Measurements from ENCODE around the gene ANKIB1.
"Not testable (repeated sequence)": the region's sequence is repeated elsewhere in the genome, so short reads cannot be mapped to it uniquely, and the experiment has no call there.

The ANKIB1 gene

DNA sequence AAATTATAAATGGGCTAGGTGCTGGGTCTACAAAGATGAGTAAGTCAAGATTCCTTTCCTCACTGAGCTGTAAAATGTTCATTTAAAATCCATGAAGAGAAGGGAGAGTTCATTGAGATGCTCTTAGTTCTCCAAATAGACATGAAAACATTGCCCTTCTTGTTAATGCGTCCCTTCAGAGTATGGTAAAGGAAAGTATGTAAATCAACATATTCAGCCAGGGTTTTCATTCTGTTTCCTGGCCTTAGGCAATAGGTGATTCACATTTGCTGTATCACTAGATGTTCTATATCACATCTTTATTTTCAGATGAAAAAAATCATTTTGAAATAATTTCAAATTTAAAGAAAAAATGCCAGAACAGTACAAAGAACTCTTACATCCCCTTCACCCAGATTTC lies 5.4 kb downstream of the ANKIB1 start:
- peaks cover 7% of the 10 kb centered on the region for H3K36me3 Mint-ChIP-seq (ENCODE audit: low read depth)

DNA sequence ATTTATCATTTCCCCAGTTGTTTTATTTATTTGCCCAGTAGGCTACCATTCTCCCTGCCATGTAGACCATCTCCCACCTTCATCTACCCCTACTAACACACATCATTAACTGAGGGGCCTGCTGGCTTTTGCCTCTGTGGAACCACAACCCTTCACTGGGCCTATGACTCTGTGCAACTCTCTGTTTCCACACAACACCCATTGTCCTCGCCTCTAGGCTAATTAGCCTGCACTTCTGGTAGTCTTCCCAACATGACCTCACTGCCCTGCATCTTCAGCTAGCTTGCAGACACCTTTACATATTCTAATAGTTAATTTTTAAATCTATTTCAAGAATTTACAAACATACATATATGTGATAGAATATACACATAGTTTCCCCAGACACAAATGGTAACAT lies 7.5 kb downstream of the ANKIB1 start:
- Mint-ChIP-seq H3K27ac (no peak overlapping the region), H3K9me3 (peaks cover 8% of the 10 kb centered on the region), H3K27me3 (no peaks in the 10 kb centered on the region), H3K4me3 (no peak overlapping the region), H3K36me3 (ENCODE audit: low read depth) (peaks cover 7% of the 10 kb centered on the region), H3K4me1 (ENCODE audit: low read depth) (peaks cover 8% of the 10 kb centered on the region)
- intact Hi-C loops (cut with micrococcal nuclease) = no loop called here

More for the DNA sequence above, 5.4 kb downstream of the ANKIB1 start:
- no peaks in the 10 kb centered on the region for H3K27me3 Mint-ChIP-seq
- H3K4me1 Mint-ChIP-seq (ENCODE audit: low read depth) = peaks cover 23% of the 10 kb centered on the region
- H3K4me3 Mint-ChIP-seq = no peak overlapping the region
- peaks cover 8% of the 10 kb centered on the region for H3K9me3 Mint-ChIP-seq
- H3K27ac Mint-ChIP-seq = no peak overlapping the region
- intact Hi-C loops (cut with micrococcal nuclease) = no loop called here

DNA sequence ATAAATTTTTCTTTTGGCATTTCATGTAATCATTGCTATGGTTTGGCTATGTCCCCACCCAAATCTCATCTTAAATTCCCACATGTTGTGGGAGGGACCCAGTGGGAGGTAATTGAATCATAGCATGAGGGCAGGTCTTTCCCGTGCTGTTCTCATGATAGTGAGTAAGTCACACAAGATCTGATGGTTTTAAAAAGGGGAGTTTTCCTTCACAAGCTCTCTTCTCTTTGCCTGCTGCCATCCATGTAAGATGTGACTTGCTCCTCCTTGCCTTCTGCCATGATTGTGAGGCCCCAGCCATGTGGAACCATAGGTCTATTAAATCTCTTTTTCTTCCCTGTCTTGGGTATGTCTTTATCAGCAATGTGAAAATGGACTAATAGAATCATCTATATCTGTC lies 9.0 kb downstream of the ANKIB1 start:
- H3K36me3 Mint-ChIP-seq (ENCODE audit: low read depth); H3K27me3 Mint-ChIP-seq; H3K9me3 Mint-ChIP-seq; H3K27ac Mint-ChIP-seq; H3K4me3 Mint-ChIP-seq; intact Hi-C loops (cut with micrococcal nuclease): not testable (repeated sequence)
- peaks cover 10% of the 10 kb centered on the region for H3K4me1 Mint-ChIP-seq (ENCODE audit: low read depth)

DNA sequence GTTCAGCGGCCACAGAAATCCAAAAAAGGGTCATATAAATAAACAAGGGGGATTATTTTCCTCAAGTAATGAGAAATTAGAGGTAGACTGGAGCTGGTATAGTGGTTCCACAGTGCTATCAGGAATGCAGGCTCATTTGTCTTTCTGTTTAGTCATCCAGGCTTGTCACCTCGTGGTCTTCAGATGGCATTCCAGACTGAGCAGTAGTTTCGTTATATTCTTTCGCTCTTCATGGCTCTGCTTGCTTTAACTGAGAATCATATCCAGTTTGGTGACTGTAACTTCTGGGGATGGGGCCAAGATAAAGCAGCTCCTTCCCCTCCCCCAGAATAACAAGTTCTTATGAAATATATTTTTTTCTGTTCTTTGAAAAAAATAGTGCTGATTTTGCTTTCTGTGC lies 9.5 kb downstream of the ANKIB1 start:
- peaks cover 15% of the 10 kb centered on the region for H3K4me1 Mint-ChIP-seq (ENCODE audit: low read depth)
- H3K36me3 Mint-ChIP-seq (ENCODE audit: low read depth) = peaks cover 13% of the 10 kb centered on the region
- intact Hi-C loops (cut with micrococcal nuclease) = no loop called here
- no peaks in the 10 kb centered on the region for H3K27me3 Mint-ChIP-seq
- peaks cover 11% of the 10 kb centered on the region for H3K9me3 Mint-ChIP-seq
- no peak overlapping the region for H3K4me3 Mint-ChIP-seq
- no peak overlapping the region for H3K27ac Mint-ChIP-seq

DNA sequence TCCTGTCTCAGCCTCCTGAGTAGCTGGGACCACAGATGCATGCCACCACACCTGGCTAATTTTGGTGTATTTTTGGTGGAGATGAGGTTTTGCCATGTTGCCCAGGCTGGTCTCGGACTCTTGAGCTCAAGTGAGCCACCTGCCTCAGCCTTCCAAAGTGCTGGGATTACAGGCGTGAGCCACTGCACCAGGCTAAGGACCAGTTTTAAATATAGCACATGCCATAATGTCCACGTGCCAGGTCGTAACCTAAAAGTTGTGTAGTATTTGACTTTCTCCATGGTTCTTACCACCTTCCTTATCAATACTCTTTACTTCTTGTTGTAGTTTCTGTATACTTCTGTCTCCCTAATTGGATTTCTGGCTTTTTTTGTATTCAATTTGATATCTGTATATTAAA lies 13.3 kb downstream of the ANKIB1 start:
- Mint-ChIP-seq H3K4me1 (ENCODE audit: low read depth) (peaks cover 10% of the 10 kb centered on the region), H3K36me3 (ENCODE audit: low read depth) (peaks cover 18% of the 10 kb centered on the region), H3K27me3 (no peaks in the 10 kb centered on the region), H3K9me3 (peaks cover 14% of the 10 kb centered on the region), H3K27ac (no peak overlapping the region), H3K4me3 (no peak overlapping the region)
- intact Hi-C loops (cut with micrococcal nuclease) = no loop called here

DNA sequence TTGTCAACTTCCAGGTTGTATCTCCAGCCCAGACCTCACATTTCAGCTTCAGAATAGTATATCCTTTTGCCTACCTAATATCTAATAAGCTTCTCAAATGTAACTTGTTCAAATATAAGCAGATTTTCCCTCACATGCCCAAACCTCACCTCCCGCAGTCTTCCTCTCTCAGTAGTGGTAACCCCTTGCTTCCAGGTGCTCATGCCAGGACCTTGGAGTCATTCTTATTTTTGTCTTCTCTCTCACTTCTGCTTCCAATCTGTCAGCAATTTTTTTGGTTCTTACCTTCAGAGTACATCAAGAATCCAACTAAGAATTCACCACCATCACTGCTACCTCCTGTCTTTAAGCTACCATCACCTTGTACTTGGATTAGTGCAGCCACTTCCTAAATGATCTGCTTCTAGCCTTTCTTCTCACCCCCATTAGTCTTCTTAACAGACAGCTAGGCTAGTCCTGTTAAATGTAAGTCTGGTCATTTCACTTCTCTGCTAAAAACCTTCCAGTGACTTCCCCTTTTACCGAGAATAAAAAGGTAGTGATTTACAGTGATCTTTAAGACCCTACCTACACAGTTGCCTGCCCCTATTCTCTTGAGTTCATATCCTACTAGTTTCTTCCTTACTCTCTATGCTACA lies 14.0 kb downstream of the ANKIB1 start:
- no peak overlapping the region for H3K4me3 Mint-ChIP-seq
- peaks cover 20% of the 10 kb centered on the region for H3K36me3 Mint-ChIP-seq (ENCODE audit: low read depth)
- H3K27me3 Mint-ChIP-seq = no peaks in the 10 kb centered on the region
- H3K9me3 Mint-ChIP-seq = peaks cover 12% of the 10 kb centered on the region
- no peak overlapping the region for H3K27ac Mint-ChIP-seq
- peaks cover 10% of the 10 kb centered on the region for H3K4me1 Mint-ChIP-seq (ENCODE audit: low read depth)
- intact Hi-C loops (cut with micrococcal nuclease) = no loop called here

DNA sequence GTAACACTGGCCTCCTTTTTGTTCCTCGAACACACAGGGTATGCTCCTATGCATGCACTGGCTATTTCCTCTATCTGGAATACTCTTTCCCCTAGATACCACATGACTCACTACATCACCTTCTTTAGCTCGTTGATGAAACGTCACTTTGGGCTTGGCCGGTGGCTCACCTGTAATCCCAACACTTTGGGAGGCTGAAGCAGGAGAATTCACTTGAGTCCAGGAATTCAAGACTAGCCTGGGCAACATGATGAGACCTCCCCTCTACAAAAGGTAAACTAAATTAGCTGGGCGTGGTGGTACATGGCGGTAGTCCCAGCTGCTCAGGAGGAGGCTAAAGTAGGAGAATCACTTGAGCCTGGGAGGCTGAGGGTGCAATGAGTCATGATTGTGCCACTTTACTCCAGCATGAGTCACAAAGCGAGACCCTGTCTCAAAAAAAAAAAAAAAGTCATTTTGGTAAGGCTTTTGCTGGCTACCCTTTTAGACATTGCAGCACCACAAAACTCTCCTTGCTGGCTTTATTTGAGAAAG lies 14.5 kb downstream of the ANKIB1 start:
- peaks cover 6% of the 10 kb centered on the region for H3K9me3 Mint-ChIP-seq
- peaks cover 10% of the 10 kb centered on the region for H3K4me1 Mint-ChIP-seq (ENCODE audit: low read depth)
- no peak overlapping the region for H3K27ac Mint-ChIP-seq
- intact Hi-C loops (cut with micrococcal nuclease) = no loop called here
- H3K27me3 Mint-ChIP-seq = no peaks in the 10 kb centered on the region
- peaks cover 20% of the 10 kb centered on the region for H3K36me3 Mint-ChIP-seq (ENCODE audit: low read depth)
- H3K4me3 Mint-ChIP-seq = no peak overlapping the region

DNA sequence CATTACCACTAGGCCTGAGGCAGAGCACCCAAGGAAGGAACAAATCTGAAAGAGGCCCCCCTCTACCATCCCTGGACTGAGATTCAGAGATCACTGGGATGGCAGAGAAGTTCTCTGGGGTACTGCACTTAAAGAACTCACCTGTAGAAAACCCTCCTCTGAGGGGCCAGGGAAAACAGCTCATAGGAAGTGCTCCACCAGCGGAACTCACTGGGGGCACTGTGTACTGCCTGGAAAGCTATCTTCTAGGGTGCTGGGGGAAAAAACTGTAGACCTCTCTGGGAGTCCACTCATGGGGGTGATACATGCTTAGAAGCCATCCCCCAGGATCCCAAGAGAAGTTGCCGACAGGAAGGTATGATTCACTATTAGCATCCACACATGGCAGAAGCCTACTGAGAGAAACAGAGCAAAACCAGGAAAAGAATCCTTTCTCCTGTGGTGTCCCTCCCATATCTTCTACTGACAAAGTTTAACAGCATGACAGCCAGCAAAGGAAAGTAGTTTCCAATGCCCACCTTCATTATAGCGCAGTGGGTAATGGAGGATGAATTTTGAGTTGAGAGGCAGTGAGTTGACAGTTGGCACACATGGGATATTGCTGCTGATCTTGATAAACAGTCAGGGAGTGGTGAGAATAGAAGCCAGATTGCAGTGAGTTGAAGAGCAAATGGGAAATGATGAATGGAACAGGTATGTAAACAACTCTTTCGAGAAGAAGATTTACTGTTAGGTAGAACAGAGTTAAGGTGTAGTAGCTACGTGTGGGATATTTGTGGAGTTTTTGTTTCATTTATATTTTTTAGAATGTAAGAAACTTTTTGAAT lies 20.9 kb downstream of the ANKIB1 start:
- Mint-ChIP-seq H3K4me1 (ENCODE audit: low read depth) (no peaks in the 10 kb centered on the region), H3K4me3 (no peak overlapping the region), H3K27me3 (no peaks in the 10 kb centered on the region), H3K36me3 (ENCODE audit: low read depth) (peaks cover 6% of the 10 kb centered on the region), H3K9me3 (no peaks in the 10 kb centered on the region), H3K27ac (no peak overlapping the region)
- intact Hi-C loops (cut with micrococcal nuclease) = no loop called here

DNA sequence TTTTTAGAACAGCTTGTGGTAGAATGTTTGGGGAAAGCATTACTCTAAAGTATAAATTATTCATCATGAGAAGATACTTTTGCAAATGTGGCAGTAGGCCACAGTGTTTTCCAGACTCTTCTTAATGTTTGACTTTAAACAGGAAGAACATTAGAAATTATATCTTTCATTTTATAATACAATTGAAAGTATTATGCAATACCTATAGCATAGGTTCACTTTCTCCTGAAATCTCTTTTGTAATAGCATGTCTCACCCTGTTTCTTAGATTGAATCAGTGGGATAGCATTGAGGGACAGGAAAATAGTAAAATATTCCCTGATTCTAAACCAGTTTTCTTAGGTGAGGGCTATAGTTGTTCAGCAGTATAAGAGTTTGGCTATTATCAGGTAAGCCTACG lies 23.1 kb downstream of the ANKIB1 start:
- Mint-ChIP-seq H3K4me3 (no peak overlapping the region), H3K9me3 (no peaks in the 10 kb centered on the region), H3K27me3 (no peaks in the 10 kb centered on the region), H3K4me1 (ENCODE audit: low read depth) (no peaks in the 10 kb centered on the region), H3K27ac (no peak overlapping the region), H3K36me3 (ENCODE audit: low read depth) (peaks cover 3% of the 10 kb centered on the region)
- intact Hi-C loops (cut with micrococcal nuclease) = no loop called here

DNA sequence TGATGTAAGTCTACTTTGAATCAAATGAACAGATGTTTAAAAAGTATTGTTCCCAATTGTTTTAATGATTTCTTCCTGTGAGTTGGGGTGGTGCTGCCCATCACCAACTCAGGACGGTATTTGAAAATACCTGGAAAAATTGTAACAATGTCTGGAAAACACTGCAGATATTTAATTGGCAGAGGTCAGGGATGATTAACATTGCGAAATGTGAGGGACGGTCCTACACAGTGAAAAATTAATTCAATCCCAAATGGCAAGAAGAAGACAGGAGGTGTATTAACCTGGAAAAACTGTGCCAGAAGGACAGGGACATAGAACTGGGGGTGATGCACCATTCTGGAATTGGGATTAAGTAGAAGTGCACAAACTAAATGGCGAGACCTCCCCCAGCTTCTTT lies 29.6 kb downstream of the ANKIB1 start:
- H3K27ac Mint-ChIP-seq = no peak overlapping the region
- no peak overlapping the region for H3K4me3 Mint-ChIP-seq
- H3K9me3 Mint-ChIP-seq = peaks cover under 1% of the 10 kb centered on the region
- intact Hi-C loops (cut with micrococcal nuclease) = no loop called here
- peaks cover 9% of the 10 kb centered on the region for H3K36me3 Mint-ChIP-seq (ENCODE audit: low read depth)
- no peaks in the 10 kb centered on the region for H3K4me1 Mint-ChIP-seq (ENCODE audit: low read depth)
- H3K27me3 Mint-ChIP-seq = no peaks in the 10 kb centered on the region

DNA sequence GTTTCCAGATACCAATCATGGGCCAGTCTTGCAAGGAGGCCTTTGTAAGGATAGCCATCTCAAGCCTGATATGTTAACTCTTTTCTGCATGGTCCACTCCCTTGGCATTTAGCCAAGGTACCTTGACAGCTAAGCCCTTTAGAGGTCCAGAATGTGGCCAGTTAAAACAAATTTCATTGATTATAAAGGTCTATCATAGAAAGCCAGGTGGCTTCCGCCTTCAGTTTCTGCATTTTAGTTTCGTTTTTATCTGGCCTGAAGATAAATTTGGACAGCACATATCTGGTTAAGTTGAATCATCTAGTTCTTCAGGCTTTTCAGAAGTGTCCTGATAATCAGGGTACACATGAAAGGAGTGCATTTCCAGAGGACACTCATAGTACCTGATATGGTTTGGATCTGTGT lies 30.7 kb downstream of the ANKIB1 start:
- H3K9me3 Mint-ChIP-seq = peaks cover 9% of the 10 kb centered on the region
- no peak overlapping the region for H3K27ac Mint-ChIP-seq
- no peaks in the 10 kb centered on the region for H3K27me3 Mint-ChIP-seq
- H3K4me3 Mint-ChIP-seq = no peak overlapping the region
- intact Hi-C loops (cut with micrococcal nuclease) = no loop called here
- H3K4me1 Mint-ChIP-seq (ENCODE audit: low read depth) = no peaks in the 10 kb centered on the region
- peaks cover 16% of the 10 kb centered on the region for H3K36me3 Mint-ChIP-seq (ENCODE audit: low read depth)

DNA sequence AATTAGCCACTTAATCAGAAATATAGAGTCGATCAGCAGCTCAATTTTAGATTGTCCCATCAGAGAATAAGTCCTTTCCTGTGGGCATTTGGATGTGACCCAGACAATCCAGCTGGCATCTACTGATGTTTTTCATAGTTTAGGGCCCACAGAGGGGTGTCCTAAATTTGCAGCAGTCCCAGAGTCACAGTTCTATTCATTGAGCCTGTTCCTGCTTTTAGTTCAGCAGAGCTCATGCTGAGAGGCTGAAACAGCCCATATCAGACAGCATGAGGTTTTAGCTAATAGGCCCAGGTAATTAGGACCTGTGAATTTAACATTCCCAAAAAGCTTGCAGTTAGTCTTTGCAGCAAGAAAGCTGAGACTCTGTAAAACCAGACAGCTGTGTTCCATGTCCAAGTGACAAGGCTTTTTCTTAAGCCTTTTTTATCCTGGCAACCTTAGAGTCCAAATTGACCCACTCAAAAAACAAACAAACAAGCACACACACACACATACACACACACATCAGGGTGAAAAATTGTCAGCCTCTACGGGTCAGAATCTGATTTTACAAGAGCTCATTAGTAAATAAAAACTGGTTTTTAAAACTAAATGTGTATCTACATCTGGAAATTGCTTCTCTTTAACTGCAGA lies 33.7 kb downstream of the ANKIB1 start:
- no peak overlapping the region for H3K27ac Mint-ChIP-seq

DNA sequence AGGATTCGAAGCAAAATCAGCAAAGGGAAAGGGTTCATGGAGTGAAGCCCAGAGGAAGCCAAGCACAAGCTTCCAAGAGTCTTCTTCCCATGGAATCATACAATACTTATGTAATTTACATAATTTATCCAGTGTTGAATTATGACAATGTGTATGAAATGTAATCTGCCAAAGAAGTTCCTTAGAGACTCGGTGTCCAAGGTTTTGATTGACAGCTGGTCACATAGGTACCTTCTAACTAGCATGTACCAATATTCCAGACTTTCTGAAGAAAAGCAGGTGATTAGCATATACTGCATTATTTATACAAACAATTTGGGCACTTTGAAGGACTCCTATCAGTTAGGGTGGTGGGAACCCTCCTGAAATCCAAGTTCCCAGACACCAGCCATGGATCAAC lies 35.3 kb downstream of the ANKIB1 start:
- Mint-ChIP-seq H3K4me3 (no peak overlapping the region), H3K9me3 (peaks cover 9% of the 10 kb centered on the region), H3K36me3 (ENCODE audit: low read depth) (peaks cover 16% of the 10 kb centered on the region), H3K27ac (no peak overlapping the region), H3K4me1 (ENCODE audit: low read depth) (no peaks in the 10 kb centered on the region), H3K27me3 (no peaks in the 10 kb centered on the region)
- intact Hi-C loops (cut with micrococcal nuclease) = no loop called here

More for the DNA sequence above, 33.7 kb downstream of the ANKIB1 start:
- Mint-ChIP-seq H3K9me3 (peaks cover 9% of the 10 kb centered on the region), H3K4me1 (ENCODE audit: low read depth) (no peaks in the 10 kb centered on the region), H3K36me3 (ENCODE audit: low read depth) (peaks cover 16% of the 10 kb centered on the region), H3K27me3 (no peaks in the 10 kb centered on the region), H3K4me3 (no peak overlapping the region)
- intact Hi-C loops (cut with micrococcal nuclease) = no loop called here

DNA sequence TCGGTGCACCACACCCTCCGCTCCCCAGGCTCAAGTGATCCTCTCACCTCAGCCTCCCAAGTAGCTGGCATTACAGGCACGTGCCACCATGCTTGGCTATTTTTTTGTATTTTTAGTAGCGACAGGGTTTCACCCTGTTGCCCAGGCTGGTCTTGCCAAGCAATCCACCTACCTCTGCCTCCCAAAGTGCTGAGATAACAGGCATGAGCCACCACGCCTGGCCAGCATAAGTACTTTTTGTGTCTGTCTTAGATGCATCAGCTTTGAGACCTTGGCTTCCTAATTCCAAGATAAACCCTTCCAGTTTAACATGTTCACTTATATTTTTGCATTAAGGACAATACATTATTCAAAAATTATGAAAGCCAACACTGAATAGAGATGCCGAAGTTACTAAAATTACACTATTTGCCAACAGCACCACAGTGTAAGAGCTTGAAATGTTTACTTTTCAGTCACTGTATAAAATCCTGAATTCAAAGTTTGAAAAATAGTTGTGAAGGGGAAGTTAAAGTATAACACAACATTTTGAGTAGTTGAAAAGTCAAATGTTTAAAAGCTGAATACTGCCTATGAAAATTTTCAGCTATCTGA lies 36.5 kb downstream of the ANKIB1 start:
- intact Hi-C loops (cut with micrococcal nuclease) = no loop called here
- H3K27me3 Mint-ChIP-seq = no peaks in the 10 kb centered on the region
- peaks cover 9% of the 10 kb centered on the region for H3K36me3 Mint-ChIP-seq (ENCODE audit: low read depth)
- H3K9me3 Mint-ChIP-seq = peaks cover 9% of the 10 kb centered on the region
- H3K4me3 Mint-ChIP-seq = no peak overlapping the region
- H3K27ac Mint-ChIP-seq = no peak overlapping the region
- no peaks in the 10 kb centered on the region for H3K4me1 Mint-ChIP-seq (ENCODE audit: low read depth)

All from dendritic cell treated with granulocyte-macrophage colony-stimulating factor and Interleukin-4, amounts not matched to agents 40 ng/mL and 50 ng/mL, for 4 days (primary cell).